Adrenal gland (tissue), 5 donors: Measurements from ENCODE around the gene LRRK2.

Source experiments
- CTCF ChIP-seq, 6 experiments: fragments of 450-650 bp in 4 of 6; fragments of 200-600 bp in 2 of 6; sonication (generic) in 1 of 6; IDR thresholded peaks; 1 replicate in 5 of 6; 2 replicates in 1 of 6; pipeline versions ENCODE4 v1.5.1 to v1.8.0; 2016 to 2021; ENCODE audit warnings: antibody characterized with exemption in 6 of 6, mild to moderate bottlenecking in 2 of 6, moderate library complexity in 1 of 6
- POLR2A ChIP-seq, 2 donors: fragments of 450-650 bp; IDR thresholded peaks; one replicate each; pipeline ENCODE4 v1.6.1; 2017; ENCODE audit warnings: antibody characterized with exemption in 2 of 2, mild to moderate bottlenecking in 2 of 2, moderate library complexity in 1 of 2
- donor health status: DM: no; HTN: no; CAD: no.

- no peak for TF ChIP-seq CTCF (IDR thresholded peaks at IDR 0.05)
- no peak for TF ChIP-seq POLR2A (IDR thresholded peaks at IDR 0.05)
Measured at GRCh38 chr12:40229690-40230651, 5.2 kb downstream of the LRRK2 start.
